Activated CD8-positive, alpha-beta memory T cell treated with anti-CD3 and anti-CD28 coated beads, Interleukin-2, amount 50 U/mL, for 1 hour (primary cell): ENCODE results near the gene NFKBIB.

Source experiments
- DNase-seq: peaks from one replicate; pipeline ENCODE4 v3.0.0-alpha.2; 2020; ENCODE audit errors: extremely low read depth

NFKBIB gene

GRCh38 chr19:38958301-38958700 lies 58.5 kb downstream of the NFKBIB start:
- DNase-seq, result no peak
